Gastrocnemius medialis (tissue), 4 donors: ENCODE results near the gene LSS.

Source experiments
- POLR2A ChIP-seq, 2 donors: fragments of 450-650 bp; IDR thresholded peaks; one replicate each; pipeline ENCODE4 v1.6.1; 2017; ENCODE audit warnings: antibody characterized with exemption in 2 of 2, mild to moderate bottlenecking in 2 of 2, moderate library complexity in 2 of 2
- TF ChIP-seq, protein P1 (sequence below), 5 experiments: fragments of 450-650 bp in 3 of 5; fragments of 200-600 bp in 2 of 5; sonication (generic) in 2 of 5; IDR thresholded peaks in 4 of 5; conservative IDR thresholded peaks in 1 of 5; 1 replicate in 4 of 5; 2 replicates in 1 of 5; pipeline ENCODE4 v1.5.1; 2016 to 2019; ENCODE audit warnings: antibody characterized with exemption in 5 of 5, mild to moderate bottlenecking in 3 of 5, moderate library complexity in 3 of 5

DNA sequence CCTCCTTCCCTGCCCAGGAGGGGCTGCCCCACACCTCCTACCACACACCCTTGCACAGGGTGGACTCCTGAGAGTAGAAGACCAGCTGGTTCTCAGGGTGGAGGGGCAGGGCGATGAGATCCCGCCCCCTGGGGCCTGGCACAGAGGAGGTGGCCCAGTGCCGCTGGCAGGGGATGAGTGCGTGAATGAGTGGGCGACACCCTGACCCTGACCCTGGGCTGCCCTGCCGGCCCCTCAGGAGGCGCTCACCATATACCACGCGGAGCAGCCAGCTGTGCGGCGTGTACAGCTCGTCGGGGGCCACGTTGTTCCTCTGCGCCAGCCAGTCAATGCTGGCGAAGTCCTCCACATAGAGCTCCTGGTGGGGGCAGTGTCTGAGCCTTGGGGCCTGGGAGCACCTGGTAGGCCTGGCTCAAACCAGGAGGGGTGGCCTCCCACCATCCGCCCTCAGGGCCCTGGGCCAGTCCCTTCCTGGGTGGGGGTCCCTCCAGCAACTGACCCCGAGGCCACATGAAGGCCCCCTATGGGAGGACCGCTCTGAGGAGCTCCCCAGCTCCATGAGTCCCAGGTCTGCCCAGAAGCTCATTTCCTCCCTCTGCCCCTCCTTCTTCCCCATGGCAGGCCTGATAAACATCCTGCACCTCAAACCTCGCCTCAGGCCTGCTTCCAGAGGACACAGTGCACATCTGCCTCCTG is 13.0 kb downstream of the LSS start:
- TF ChIP-seq, protein P1, sequence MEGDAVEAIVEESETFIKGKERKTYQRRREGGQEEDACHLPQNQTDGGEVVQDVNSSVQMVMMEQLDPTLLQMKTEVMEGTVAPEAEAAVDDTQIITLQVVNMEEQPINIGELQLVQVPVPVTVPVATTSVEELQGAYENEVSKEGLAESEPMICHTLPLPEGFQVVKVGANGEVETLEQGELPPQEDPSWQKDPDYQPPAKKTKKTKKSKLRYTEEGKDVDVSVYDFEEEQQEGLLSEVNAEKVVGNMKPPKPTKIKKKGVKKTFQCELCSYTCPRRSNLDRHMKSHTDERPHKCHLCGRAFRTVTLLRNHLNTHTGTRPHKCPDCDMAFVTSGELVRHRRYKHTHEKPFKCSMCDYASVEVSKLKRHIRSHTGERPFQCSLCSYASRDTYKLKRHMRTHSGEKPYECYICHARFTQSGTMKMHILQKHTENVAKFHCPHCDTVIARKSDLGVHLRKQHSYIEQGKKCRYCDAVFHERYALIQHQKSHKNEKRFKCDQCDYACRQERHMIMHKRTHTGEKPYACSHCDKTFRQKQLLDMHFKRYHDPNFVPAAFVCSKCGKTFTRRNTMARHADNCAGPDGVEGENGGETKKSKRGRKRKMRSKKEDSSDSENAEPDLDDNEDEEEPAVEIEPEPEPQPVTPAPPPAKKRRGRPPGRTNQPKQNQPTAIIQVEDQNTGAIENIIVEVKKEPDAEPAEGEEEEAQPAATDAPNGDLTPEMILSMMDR (IDR thresholded peaks at IDR 0.05 in 4 of 5, conservative IDR thresholded peaks at IDR 0.05 in 1 of 5), result no peak
- no peak for TF ChIP-seq POLR2A (IDR thresholded peaks at IDR 0.05)
